H9 (cell line): Measurements from ENCODE around the gene ADORA1. TPM values are rescaled to one million over a fixed set of nuclear protein-coding genes. Genes with fewer than 3 reads are reported as not detected.

Experiments used
- DNase-seq: peaks from one replicate; pipeline ENCODE4 v3.0.0-alpha.2; 2017
- H2AFZ ChIP-seq: one replicate; pipeline ENCODE4 v1.6.1; 2013; ENCODE audit warnings: mild to moderate bottlenecking, low read length, control low read depth, moderate library complexity
- H2AK5ac ChIP-seq: 2 replicates; pipeline ENCODE4 v1.6.1; 2013; ENCODE audit warnings: low read length, control low read depth, mixed read lengths; ENCODE audit not compliant: insufficient read length
- H2BK120ac ChIP-seq: one replicate; pipeline ENCODE4 v1.6.1; 2013; ENCODE audit warnings: low read depth, mild to moderate bottlenecking, low read length, control low read depth, inconsistent platforms; ENCODE audit not compliant: poor library complexity, severe bottlenecking
- H2BK12ac ChIP-seq: 2 replicates; pipeline ENCODE4 v1.6.1; 2013; ENCODE audit warnings: low read length, control low read depth, mixed read lengths, low read depth; ENCODE audit not compliant: insufficient read length
- H2BK15ac ChIP-seq: 2 replicates; pipeline ENCODE4 v1.6.1; 2013; ENCODE audit warnings: low read depth, low read length, control low read depth
- H2BK20ac ChIP-seq: one replicate; pipeline ENCODE4 v1.6.1; 2013; ENCODE audit warnings: low read depth, mild to moderate bottlenecking, low read length, control low read depth, inconsistent platforms; ENCODE audit not compliant: poor library complexity, severe bottlenecking
- H2BK5ac ChIP-seq: 2 replicates; pipeline ENCODE4 v1.6.1; 2013; ENCODE audit warnings: low read length, control low read depth, mixed read lengths; ENCODE audit not compliant: insufficient read length
- H3K14ac ChIP-seq: 2 replicates; pipeline ENCODE4 v1.6.1; 2013; ENCODE audit warnings: low read length, control low read depth; ENCODE audit not compliant: insufficient read depth
- H3K18ac ChIP-seq: 2 replicates; pipeline ENCODE4 v1.6.1; 2013; ENCODE audit warnings: low read depth, mild to moderate bottlenecking, mixed read lengths, low read length, control low read depth; ENCODE audit not compliant: insufficient read length
- H3K23ac ChIP-seq: 2 replicates; pipeline ENCODE4 v1.6.1; 2013; ENCODE audit warnings: low read length, control low read depth, mixed read lengths, low read depth; ENCODE audit not compliant: insufficient read length
- H3K23me2 ChIP-seq: 2 replicates; pipeline ENCODE4 v1.6.1; 2013; ENCODE audit warnings: low read depth, mild to moderate bottlenecking, mixed read lengths, low read length, control low read depth; ENCODE audit not compliant: insufficient read length, poor library complexity, severe bottlenecking
- H3K27ac ChIP-seq: 2 replicates; pipeline ENCODE4 v1.5.1; 2013; ENCODE audit warnings: low read length, control low read depth, mixed read lengths, low read depth; ENCODE audit not compliant: insufficient read length
- H3K27me3 ChIP-seq: 2 replicates; pipeline ENCODE4 v1.6.1; 2013; ENCODE audit warnings: low read length, control low read depth, inconsistent platforms; ENCODE audit not compliant: insufficient read depth
- H3K4ac ChIP-seq: 2 replicates; pipeline ENCODE4 v1.6.1; 2013; ENCODE audit warnings: low read depth, mild to moderate bottlenecking, control low read depth, inconsistent platforms, low read length, moderate library complexity
- H3K4me1 ChIP-seq: 2 replicates; pipeline ENCODE4 v1.6.1; 2013; ENCODE audit warnings: low read length, control low read depth, inconsistent platforms; ENCODE audit not compliant: insufficient read depth
- H3K4me2 ChIP-seq: 2 replicates; pipeline ENCODE4 v1.6.1; 2013; ENCODE audit warnings: low read length, control low read depth, mixed read lengths; ENCODE audit not compliant: insufficient read length, insufficient read depth
- H3K56ac ChIP-seq: 2 replicates; pipeline ENCODE4 v1.6.1; 2013; ENCODE audit warnings: low read depth, mild to moderate bottlenecking, mixed read lengths, low read length, control low read depth; ENCODE audit not compliant: insufficient read length
- H3K79me1 ChIP-seq: 2 replicates; pipeline ENCODE4 v1.6.1; 2013; ENCODE audit warnings: low read depth, mild to moderate bottlenecking, moderate library complexity, low read length, control low read depth, inconsistent platforms; ENCODE audit not compliant: insufficient read depth, poor library complexity, severe bottlenecking
- H3K79me2 ChIP-seq: 2 replicates; pipeline ENCODE4 v1.6.1; 2013; ENCODE audit warnings: low read length, control low read depth, inconsistent platforms; ENCODE audit not compliant: insufficient read depth
- H3K9ac ChIP-seq: 2 replicates; pipeline ENCODE4 v1.6.1; 2013; ENCODE audit warnings: low read length, control low read depth, mixed read lengths; ENCODE audit not compliant: insufficient read length; ENCODE audit errors: extremely low read depth
- H3K9me3 ChIP-seq: one replicate; pipeline ENCODE4 v1.6.1; 2013; ENCODE audit warnings: low read depth, low read length, inconsistent platforms; ENCODE audit not compliant: control insufficient read depth
- H3T11ph ChIP-seq: one replicate; pipeline ENCODE4 v1.6.1; 2013; ENCODE audit warnings: mild to moderate bottlenecking, low read length, control low read depth, inconsistent platforms
- H4K20me1 ChIP-seq: one replicate; pipeline ENCODE4 v1.6.1; 2013; ENCODE audit not compliant: control insufficient read depth, insufficient read length, insufficient read depth
- H4K5ac ChIP-seq: 2 replicates; pipeline ENCODE4 v1.6.1; 2013; ENCODE audit warnings: low read depth, mild to moderate bottlenecking, mixed read lengths, low read length, control low read depth; ENCODE audit not compliant: insufficient read length
- H4K8ac ChIP-seq: replicated peaks from 2 replicates; pipeline ENCODE4 v1.6.1; 2013; ENCODE audit warnings: low read length, control low read depth, mixed read lengths, low read depth; ENCODE audit not compliant: insufficient read length
- H4K91ac ChIP-seq: 2 replicates; pipeline ENCODE4 v1.6.1; 2013; ENCODE audit warnings: low read depth, mild to moderate bottlenecking, moderate library complexity, mixed read lengths, low read length, control low read depth; ENCODE audit not compliant: insufficient read length
- H3K27ac Mint-ChIP-seq, 3 experiments: 2 replicates in 2 of 3; 3 replicates in 1 of 3; pipeline ENCODE4 v1.8.0; 2020 to 2021; ENCODE audit warnings: mixed read lengths in 3 of 3, mild to moderate bottlenecking in 1 of 3, moderate library complexity in 1 of 3
- H3K27me3 Mint-ChIP-seq: 2 replicates; pipeline ENCODE4 v1.8.0; 2021; ENCODE audit warnings: low read depth, mild to moderate bottlenecking, moderate library complexity, mixed read lengths
- H3K36me3 Mint-ChIP-seq, 3 experiments: 2 replicates in 2 of 3; 3 replicates in 1 of 3; pipeline ENCODE4 v1.8.0; 2020 to 2021; ENCODE audit warnings: low read depth in 3 of 3, mixed read lengths in 3 of 3; ENCODE audit not compliant: insufficient read depth in 1 of 3
- H3K4me1 Mint-ChIP-seq, 2 experiments: 2 replicates each; pipeline ENCODE4 v1.8.0; 2020; ENCODE audit warnings: mixed read lengths in 2 of 2
- H3K4me3 Mint-ChIP-seq, 2 experiments: 2 replicates in 1 of 2; 3 replicates in 1 of 2; pipeline ENCODE4 v1.8.0; 2020 to 2021; ENCODE audit warnings: mild to moderate bottlenecking in 2 of 2, mixed read lengths in 2 of 2, moderate library complexity in 1 of 2
- H3K9me3 Mint-ChIP-seq, 2 experiments: 2 replicates in 1 of 2; 3 replicates in 1 of 2; pipeline ENCODE4 v1.8.0; 2020; ENCODE audit warnings: mild to moderate bottlenecking in 2 of 2, mixed read lengths in 2 of 2, moderate library complexity in 1 of 2
- total RNA-seq: library from RNA; stranded (reverse); gene quantifications from 2 replicates; pipeline ENCODE4 v1.2.1, GENCODE V29; 2021
- TF ChIP-seq, protein P1 (sequence below): fragments of 200-600 bp; sonication (generic); conservative IDR thresholded peaks from 3 replicates; pipeline ENCODE4 v1.8.0; 2021; ENCODE audit warnings: antibody characterized with exemption, mild to moderate bottlenecking

The ADORA1 gene
- total RNA-seq, 1 experiment from 2014 or later, result 1.3 TPM

DNA sequence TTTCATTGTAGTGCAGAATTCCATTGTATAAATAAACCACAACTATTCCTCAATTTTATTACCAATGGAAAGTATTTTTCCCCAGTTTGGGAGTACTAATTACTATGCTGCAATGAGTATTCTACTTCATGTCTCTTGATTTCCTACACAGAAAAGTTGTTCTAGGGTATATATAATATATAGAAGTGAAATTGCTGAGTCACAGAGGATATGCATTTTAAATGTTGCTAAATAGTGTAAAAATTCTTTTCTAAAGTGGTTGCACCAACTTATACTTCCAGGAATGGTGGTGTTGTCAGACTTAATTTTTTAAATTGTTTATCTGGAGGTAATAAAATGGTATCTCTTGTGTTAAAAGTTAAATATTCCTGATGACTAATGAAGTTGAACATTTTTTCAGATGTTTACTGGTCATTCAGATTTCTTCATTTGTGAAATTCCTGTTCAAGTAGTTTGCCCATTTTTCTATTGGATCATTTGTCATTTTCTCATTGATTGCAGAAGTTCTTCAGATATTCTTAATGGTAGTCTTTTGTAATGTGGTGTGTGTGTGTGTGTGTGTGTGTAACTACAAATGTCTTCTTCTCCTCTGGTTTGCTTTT is 22.6 kb upstream of the ADORA1 start:
- Histone ChIP-seq H3K79me2 (no peaks in the 10 kb centered on the region), H3K27ac (no peak overlapping the region), H3K18ac (no peak overlapping the region), H3K23ac (no peak overlapping the region), H2AFZ (no peak overlapping the region), H4K20me1 (no peaks in the 10 kb centered on the region), H3K9me3 (no peaks in the 10 kb centered on the region), H3K56ac (no peak overlapping the region), H2AK5ac (no peak overlapping the region), H3K9ac (no peak overlapping the region), H3K4me2 (no peak overlapping the region), H4K91ac (no peak overlapping the region), H2BK12ac (no peak overlapping the region), H2BK15ac (no peak overlapping the region), H3K79me1 (no peaks in the 10 kb centered on the region), H2BK5ac (no peak overlapping the region), H3K23me2 (no peaks in the 10 kb centered on the region), H4K8ac (no peak overlapping the region), H3K4me1 (no peaks in the 10 kb centered on the region), H2BK120ac (no peak overlapping the region), H3T11ph (no peak overlapping the region), H3K14ac (no peak overlapping the region), H4K5ac (no peak overlapping the region), H3K4ac (no peak overlapping the region), H3K27me3 (no peaks in the 10 kb centered on the region), H2BK20ac (no peak overlapping the region)
- Mint-ChIP-seq H3K27me3 (peaks cover 29% of the 10 kb centered on the region), H3K4me1 (no peaks in the 10 kb centered on the region), H3K9me3 (peaks cover 5 to 6% of the 10 kb centered on the region in 2 experiments; a peak in 2 of 5 replicates), H3K27ac (no peak overlapping the region), H3K36me3 (no peaks in the 10 kb centered on the region), H3K4me3 (no peak overlapping the region)
- DNase-seq, result no peak
- TF ChIP-seq, protein P1, sequence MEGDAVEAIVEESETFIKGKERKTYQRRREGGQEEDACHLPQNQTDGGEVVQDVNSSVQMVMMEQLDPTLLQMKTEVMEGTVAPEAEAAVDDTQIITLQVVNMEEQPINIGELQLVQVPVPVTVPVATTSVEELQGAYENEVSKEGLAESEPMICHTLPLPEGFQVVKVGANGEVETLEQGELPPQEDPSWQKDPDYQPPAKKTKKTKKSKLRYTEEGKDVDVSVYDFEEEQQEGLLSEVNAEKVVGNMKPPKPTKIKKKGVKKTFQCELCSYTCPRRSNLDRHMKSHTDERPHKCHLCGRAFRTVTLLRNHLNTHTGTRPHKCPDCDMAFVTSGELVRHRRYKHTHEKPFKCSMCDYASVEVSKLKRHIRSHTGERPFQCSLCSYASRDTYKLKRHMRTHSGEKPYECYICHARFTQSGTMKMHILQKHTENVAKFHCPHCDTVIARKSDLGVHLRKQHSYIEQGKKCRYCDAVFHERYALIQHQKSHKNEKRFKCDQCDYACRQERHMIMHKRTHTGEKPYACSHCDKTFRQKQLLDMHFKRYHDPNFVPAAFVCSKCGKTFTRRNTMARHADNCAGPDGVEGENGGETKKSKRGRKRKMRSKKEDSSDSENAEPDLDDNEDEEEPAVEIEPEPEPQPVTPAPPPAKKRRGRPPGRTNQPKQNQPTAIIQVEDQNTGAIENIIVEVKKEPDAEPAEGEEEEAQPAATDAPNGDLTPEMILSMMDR, result no peak
